HG03575 (cell line): ENCODE results near the gene CTDNEP1.

Experiments used
- ATAC-seq: cut with Tn5 transposase; IDR thresholded peaks from one replicate; pipeline ENCODE4 v1.9.1; 2021; ENCODE audit not compliant: unreplicated experiment, insufficient number of reproducible peaks, low FRiP score; ENCODE audit errors: extremely low read depth

Gene CTDNEP1

DNA sequence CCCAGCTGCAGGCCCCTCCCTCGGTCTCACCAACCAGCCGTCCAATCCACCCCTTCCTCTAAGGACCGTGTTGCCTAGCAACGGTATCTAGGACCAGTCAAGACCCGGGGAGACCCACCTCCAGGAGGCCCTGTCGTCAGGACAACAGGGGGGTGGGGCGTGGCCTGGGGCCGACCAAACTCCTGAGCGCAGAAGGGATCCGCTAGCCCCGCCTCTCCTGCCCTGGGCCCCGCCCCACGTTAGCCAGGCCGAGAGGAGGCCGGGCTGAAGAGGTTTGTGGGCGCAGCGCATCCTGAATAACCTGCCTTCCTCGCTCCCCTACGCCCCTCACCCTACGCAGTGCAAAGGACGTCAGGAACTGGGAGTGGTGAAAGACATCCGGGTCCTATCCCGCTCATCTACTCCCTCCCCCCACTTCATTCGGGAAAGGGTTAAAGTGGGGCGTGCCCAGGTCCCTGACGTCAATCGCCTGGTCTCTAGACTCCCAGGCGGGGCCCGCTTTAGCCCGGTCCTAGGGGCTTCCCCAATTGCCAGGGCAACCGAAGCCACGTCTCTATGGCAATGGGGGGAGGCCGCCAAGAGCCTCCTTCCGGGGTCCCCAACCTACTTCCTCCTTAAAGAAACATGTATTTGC lies 46.6 kb downstream of the CTDNEP1 start:
- ATAC-seq: no peak

DNA sequence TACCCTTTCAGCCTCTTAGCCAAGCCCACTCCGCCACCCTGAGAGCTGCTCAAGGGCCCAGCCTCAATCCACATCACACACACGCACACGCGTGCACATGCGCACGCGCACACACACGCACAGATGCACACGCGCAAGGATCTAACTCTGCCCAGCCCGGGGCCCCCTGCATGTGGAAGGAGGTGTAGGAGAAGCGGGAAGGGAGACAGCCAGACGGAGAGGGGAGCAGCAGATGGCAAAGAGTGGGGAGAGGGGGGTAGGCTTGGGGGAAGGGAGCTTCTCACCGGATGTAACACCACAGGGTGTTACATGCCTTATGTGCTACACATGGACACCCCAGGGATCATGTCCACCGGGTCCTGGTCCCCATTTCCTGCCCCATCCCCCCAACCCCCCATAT lies 47.2 kb downstream of the CTDNEP1 start:
- no peak for ATAC-seq

DNA sequence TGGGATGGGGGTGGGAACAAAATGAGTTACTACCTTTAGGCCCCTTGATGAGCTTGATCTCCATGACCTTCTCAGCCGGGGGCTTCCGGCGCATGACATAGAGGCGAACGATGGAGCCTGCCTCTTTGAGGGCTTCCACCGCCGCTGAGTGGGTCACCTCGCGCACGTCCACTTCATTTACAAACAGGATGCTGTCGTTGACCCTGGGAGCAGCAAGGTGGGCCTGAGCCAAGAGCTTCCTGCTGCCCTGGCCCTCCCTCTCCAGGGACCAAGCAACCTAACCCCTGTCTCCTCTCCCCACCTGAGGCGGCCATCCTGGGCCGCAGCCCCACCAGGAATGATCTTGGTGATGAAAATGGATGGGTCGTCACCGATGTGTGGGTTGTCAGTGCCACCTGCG lies 48.1 kb downstream of the CTDNEP1 start:
- ATAC-seq: no peak

DNA sequence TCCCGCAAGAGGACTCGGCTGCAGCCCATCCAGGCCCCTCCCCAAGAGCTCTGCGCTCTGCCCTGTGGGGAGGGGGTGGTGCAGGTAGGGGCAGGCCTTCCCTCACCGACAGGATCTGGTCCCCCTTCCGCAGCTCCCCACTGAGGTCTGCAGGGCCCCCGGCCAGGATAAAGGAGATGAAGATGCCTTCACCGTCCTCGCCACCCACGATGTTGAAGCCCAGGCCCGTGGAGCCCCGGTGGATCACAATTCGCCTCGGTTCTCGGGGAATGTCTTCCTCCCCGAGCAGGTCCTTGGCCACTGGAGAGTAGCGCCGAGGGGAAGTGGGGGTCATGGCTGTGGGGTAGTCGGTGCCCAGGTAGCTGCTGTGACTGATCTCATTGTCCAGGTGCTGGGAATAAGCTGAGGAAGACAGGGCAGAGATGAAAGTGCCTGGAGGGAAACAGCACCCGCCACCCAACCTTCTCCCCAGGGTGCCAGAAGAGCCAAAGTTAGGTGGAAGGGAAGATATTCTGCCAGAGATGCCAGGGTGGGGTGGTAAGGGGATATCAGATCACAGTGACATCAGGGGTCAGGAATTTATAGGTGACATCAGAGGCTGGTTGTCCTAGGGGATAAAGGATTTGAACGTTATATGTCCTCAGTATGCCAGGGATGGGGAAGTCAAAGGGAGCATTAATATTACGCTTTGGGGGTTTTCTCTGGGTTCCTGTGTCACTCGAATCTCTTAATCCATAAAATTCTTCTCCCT lies 54.7 kb downstream of the CTDNEP1 start:
- ATAC-seq: no peak

DNA sequence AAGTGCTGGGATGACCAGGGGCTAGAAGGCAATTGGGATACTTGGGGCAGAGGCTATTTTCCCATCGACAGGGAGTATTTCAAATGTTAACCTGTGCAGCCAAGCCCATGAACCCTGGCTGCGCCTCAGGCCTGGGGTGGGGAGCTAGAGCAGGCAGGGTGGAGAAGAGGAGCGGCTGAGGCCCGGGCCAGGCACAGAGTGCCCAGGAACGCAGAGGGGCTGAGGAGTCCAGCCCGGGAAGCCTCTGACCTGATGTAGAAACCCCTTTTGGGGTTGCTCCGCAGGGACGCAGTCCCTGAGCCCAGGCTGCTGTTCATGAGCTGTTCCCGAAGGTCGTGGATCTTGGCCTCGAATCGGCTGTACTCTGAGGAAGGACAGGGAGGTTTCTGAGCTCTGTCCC lies 55.6 kb downstream of the CTDNEP1 start:
- no peak for ATAC-seq
